ENCODE measurements around the gene SAFB. TPM values are rescaled to one million over a fixed set of nuclear protein-coding genes. Genes with fewer than 3 reads are reported as not detected.

Gene SAFB
- total RNA-seq, 1 experiment from 2014 or later, result 57.0 TPM

Other genes with a start within 250 kb of the SAFB start
- not detected in 2 replicates for gene ZNRF4, start 167.7 kb upstream of the SAFB start, total RNA-seq (2014; rRNA removed; shearing (Covaris generic))
- 0.12 and 0.40 TPM in 2 replicates for gene TINCR, start 55.1 kb upstream of the SAFB start, total RNA-seq (2014; rRNA removed; shearing (Covaris generic))
- 29.7 and 32.4 TPM in 2 replicates for gene SAFB2, start 307 bp upstream of the SAFB start, total RNA-seq (2014; rRNA removed; shearing (Covaris generic))
- gene MICOS13, start 57.4 kb downstream of the SAFB start, total RNA-seq (2014; rRNA removed; shearing (Covaris generic)), result 70.3 and 76.2 TPM in 2 replicates
- 2.2 and 6.3 TPM in 2 replicates for gene HSD11B1L, start 57.9 kb downstream of the SAFB start, total RNA-seq (2014; rRNA removed; shearing (Covaris generic))
- 845 and 864 TPM in 2 replicates for gene RPL36, start 67.2 kb downstream of the SAFB start, total RNA-seq (2014; rRNA removed; shearing (Covaris generic))
- 65.1 and 81.0 TPM in 2 replicates for gene LONP1, start 97.1 kb downstream of the SAFB start, total RNA-seq (2014; rRNA removed; shearing (Covaris generic))
- not detected in 2 replicates for gene CATSPERD, start 97.6 kb downstream of the SAFB start, total RNA-seq (2014; rRNA removed; shearing (Covaris generic))
- gene PRR22, start 161.7 kb downstream of the SAFB start, total RNA-seq (2014; rRNA removed; shearing (Covaris generic)), result 2.7 and 3.7 TPM in 2 replicates
- gene DUS3L, start 168.1 kb downstream of the SAFB start, total RNA-seq (2014; rRNA removed; shearing (Covaris generic)), result 84.5 and 95.7 TPM in 2 replicates
- gene NRTN, start 182.0 kb downstream of the SAFB start, total RNA-seq (2014; rRNA removed; shearing (Covaris generic)), result 0.11 and 0.24 TPM in 2 replicates
- gene FUT6, start 216.6 kb downstream of the SAFB start, total RNA-seq (2014; rRNA removed; shearing (Covaris generic)), result not detected in 2 replicates
- not detected in 2 replicates for gene FUT3, start 228.4 kb downstream of the SAFB start, total RNA-seq (2014; rRNA removed; shearing (Covaris generic))
- not detected in 2 replicates for gene FUT5, start 247.5 kb downstream of the SAFB start, total RNA-seq (2014; rRNA removed; shearing (Covaris generic))